ENCODE measurements around the gene GNL1.

The GNL1 gene

DNA sequence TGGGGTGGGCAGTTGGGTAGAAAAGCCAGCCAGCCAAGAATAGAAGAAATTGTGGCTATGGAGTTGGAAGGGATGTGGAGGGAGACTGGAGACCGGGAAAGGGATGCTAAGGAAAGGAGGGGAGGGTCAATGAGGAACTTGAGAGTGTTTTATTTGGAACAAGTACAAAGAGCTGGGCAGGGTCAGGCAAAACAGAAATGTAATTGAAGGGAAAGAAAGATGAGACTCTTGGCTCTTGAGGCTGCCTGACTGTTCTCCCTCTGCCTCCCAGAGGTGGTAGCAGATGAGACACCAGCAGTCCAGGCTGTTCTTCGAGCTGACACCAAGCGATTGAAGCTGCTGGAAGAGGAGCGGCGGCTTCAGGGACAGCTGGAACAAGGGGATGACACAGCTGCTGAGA is 27.6 kb upstream of the GNL1 start:
- CTCF ChIA-PET = interaction anchor here (0.7 to 2.7 kb wide), 2 partner anchors 13 to 102 kb away, joined by 4 to 17 read pairs; no protein-coding TSS in a partner anchor
- Histone ChIP-seq H3K36me3 (ENCODE audit: control insufficient read depth in 2 of 2, insufficient read depth in 1 of 2, low read length in 2 of 2) (peaks cover 90 to 98% of the 10 kb centered on the region in 2 experiments), H3K4me3 (ENCODE audit: low read depth, low read length) (no peak overlapping the region), H3K9me3 (ENCODE audit: control insufficient read depth, insufficient read depth, low read depth, low read length) (no peaks in the 10 kb centered on the region), H3K27ac (ENCODE audit: extremely low read depth, low read depth, low read length) (no peak overlapping the region), H3K4me1 (ENCODE audit: control insufficient read depth, insufficient read depth, low read length) (no peaks in the 10 kb centered on the region)
- TF ChIP-seq ZNF214 (tag by site-specific recombination; IDR thresholded peaks at IDR 0.05; ENCODE audit: borderline replicate concordance) (no peak), ZNF768 (tag by site-specific recombination; IDR thresholded peaks at IDR 0.05) (no peak), ZNF302 (tag by site-specific recombination; IDR thresholded peaks at IDR 0.05; ENCODE audit: low read depth) (no peak), BCL6B (tag by site-specific recombination; IDR thresholded peaks at IDR 0.05) (no peak), ZNF426 (tag by site-specific recombination; IDR thresholded peaks at IDR 0.05) (no peak), GLI4 (tag by site-specific recombination; IDR thresholded peaks at IDR 0.05) (no peak), ZNF155 (tag by site-specific recombination; IDR thresholded peaks at IDR 0.05) (no peak), WT1 (tag by site-specific recombination; IDR thresholded peaks at IDR 0.05) (0 out of 2 replicates have a peak, but pooled peaks have one; percentile 24), KLF1 (tag by site-specific recombination; IDR thresholded peaks at IDR 0.05) (peak; percentile 65), ZNF341 (tag by site-specific recombination; IDR thresholded peaks at IDR 0.05; ENCODE audit: low read depth) (peak; percentile 70), MZF1 (tag by site-specific recombination; IDR thresholded peaks at IDR 0.05; ENCODE audit: borderline replicate concordance) (no peak)
- TF ChIP-seq, protein P1, sequence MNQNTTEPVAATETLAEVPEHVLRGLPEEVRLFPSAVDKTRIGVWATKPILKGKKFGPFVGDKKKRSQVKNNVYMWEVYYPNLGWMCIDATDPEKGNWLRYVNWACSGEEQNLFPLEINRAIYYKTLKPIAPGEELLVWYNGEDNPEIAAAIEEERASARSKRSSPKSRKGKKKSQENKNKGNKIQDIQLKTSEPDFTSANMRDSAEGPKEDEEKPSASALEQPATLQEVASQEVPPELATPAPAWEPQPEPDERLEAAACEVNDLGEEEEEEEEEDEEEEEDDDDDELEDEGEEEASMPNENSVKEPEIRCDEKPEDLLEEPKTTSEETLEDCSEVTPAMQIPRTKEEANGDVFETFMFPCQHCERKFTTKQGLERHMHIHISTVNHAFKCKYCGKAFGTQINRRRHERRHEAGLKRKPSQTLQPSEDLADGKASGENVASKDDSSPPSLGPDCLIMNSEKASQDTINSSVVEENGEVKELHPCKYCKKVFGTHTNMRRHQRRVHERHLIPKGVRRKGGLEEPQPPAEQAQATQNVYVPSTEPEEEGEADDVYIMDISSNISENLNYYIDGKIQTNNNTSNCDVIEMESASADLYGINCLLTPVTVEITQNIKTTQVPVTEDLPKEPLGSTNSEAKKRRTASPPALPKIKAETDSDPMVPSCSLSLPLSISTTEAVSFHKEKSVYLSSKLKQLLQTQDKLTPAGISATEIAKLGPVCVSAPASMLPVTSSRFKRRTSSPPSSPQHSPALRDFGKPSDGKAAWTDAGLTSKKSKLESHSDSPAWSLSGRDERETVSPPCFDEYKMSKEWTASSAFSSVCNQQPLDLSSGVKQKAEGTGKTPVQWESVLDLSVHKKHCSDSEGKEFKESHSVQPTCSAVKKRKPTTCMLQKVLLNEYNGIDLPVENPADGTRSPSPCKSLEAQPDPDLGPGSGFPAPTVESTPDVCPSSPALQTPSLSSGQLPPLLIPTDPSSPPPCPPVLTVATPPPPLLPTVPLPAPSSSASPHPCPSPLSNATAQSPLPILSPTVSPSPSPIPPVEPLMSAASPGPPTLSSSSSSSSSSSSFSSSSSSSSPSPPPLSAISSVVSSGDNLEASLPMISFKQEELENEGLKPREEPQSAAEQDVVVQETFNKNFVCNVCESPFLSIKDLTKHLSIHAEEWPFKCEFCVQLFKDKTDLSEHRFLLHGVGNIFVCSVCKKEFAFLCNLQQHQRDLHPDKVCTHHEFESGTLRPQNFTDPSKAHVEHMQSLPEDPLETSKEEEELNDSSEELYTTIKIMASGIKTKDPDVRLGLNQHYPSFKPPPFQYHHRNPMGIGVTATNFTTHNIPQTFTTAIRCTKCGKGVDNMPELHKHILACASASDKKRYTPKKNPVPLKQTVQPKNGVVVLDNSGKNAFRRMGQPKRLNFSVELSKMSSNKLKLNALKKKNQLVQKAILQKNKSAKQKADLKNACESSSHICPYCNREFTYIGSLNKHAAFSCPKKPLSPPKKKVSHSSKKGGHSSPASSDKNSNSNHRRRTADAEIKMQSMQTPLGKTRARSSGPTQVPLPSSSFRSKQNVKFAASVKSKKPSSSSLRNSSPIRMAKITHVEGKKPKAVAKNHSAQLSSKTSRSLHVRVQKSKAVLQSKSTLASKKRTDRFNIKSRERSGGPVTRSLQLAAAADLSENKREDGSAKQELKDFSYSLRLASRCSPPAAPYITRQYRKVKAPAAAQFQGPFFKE (tag by site-specific recombination; IDR thresholded peaks at IDR 0.05; ENCODE audit: borderline replicate concordance) = no peak
- POLR2A ChIA-PET = interaction anchor here (0.7 to 1.8 kb wide), 4 partner anchors 9 to 13 kb away, joined by 3 to 10 read pairs (median 4); partner anchors contain the start of gene ABCF1

DNA sequence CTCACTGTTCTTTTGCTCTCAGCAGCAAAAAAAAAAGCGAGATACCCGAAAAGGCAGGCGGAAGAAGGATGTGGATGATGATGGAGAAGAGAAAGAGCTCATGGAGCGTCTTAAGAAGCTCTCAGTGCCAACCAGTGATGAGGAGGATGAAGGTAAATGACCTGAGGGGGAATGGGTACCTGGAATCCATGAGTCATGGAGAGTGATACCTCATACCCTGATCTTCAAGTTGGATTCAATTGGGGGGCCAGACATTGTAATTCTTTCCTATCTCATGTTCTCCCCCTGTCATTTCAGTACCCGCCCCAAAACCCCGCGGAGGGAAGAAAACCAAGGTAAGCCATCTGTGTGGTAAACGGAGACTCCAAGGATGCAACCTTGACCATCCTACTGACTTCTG is 21.8 kb upstream of the GNL1 start:
- Histone ChIP-seq H3K27ac (ENCODE audit: extremely low read depth, low read depth, low read length) (no peak overlapping the region), H3K36me3 (ENCODE audit: control insufficient read depth in 2 of 2, insufficient read depth in 1 of 2, low read length in 2 of 2) (peaks cover 79 to 86% of the 10 kb centered on the region in 2 experiments), H3K9me3 (ENCODE audit: control insufficient read depth, insufficient read depth, low read depth, low read length) (no peaks in the 10 kb centered on the region), H3K4me1 (ENCODE audit: control insufficient read depth, insufficient read depth, low read length) (peaks cover 5% of the 10 kb centered on the region; the same call in 1 of the 2 replicates), H3K4me3 (ENCODE audit: low read depth, low read length) (no peak overlapping the region)
- ChIA-PET CTCF (interaction anchor here (0.5 to 2.8 kb wide), 5 partner anchors 19 to 137 kb away, joined by 3 to 18 read pairs (median 4); no protein-coding TSS in a partner anchor), POLR2A (interaction anchor here (0.5 to 1.4 kb wide), 2 partner anchors 9 to 364 kb away, joined by 4 to 5 read pairs; no protein-coding TSS in a partner anchor)
- no peak for TF ChIP-seq ZBTB17 (tag by site-specific recombination; IDR thresholded peaks at IDR 0.05)
- no peak for TF ChIP-seq ZNF335 (tag by site-specific recombination; conservative IDR thresholded peaks at IDR 0.05)

GRCh38 chr6:30573113-30573512 is 16.8 kb upstream of the GNL1 start:
- POLR2A ChIA-PET = interaction anchor here (1.0 kb wide), 2 partner anchors 40 to 42 kb away, joined by 3 to 5 read pairs; no protein-coding TSS in a partner anchor
- Histone ChIP-seq H3K36me3 (ENCODE audit: control insufficient read depth in 2 of 2, insufficient read depth in 1 of 2, low read length in 2 of 2) (peaks cover 32 to 40% of the 10 kb centered on the region in 2 experiments), H3K9me3 (ENCODE audit: control insufficient read depth, insufficient read depth, low read depth, low read length) (no peaks in the 10 kb centered on the region), H3K4me3 (ENCODE audit: low read depth, low read length) (no peak overlapping the region), H3K4me1 (ENCODE audit: control insufficient read depth, insufficient read depth, low read length) (peaks cover 9% of the 10 kb centered on the region; the same call in 1 of the 2 replicates), H3K27ac (ENCODE audit: extremely low read depth, low read depth, low read length) (no peak overlapping the region)
- CTCF ChIA-PET = interaction anchor here (0.6 to 1.3 kb wide), 3 partner anchors 32 to 157 kb away, joined by 3 to 4 read pairs (median 3); no protein-coding TSS in a partner anchor
- TF ChIP-seq KLF7 (tag by site-specific recombination; IDR thresholded peaks at IDR 0.05; ENCODE audit: borderline replicate concordance) = no peak
- no peak for TF ChIP-seq ZNF416 (tag by site-specific recombination; IDR thresholded peaks at IDR 0.05)
- TF ChIP-seq, protein P2, sequence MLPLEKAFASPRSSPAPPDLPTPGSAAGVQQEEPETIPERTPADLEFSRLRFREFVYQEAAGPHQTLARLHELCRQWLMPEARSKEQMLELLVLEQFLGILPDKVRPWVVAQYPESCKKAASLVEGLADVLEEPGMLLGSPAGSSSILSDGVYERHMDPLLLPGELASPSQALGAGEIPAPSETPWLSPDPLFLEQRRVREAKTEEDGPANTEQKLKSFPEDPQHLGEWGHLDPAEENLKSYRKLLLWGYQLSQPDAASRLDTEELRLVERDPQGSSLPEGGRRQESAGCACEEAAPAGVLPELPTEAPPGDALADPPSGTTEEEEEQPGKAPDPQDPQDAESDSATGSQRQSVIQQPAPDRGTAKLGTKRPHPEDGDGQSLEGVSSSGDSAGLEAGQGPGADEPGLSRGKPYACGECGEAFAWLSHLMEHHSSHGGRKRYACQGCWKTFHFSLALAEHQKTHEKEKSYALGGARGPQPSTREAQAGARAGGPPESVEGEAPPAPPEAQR (tag by site-specific recombination; IDR thresholded peaks at IDR 0.05) = no peak
- no peak for TF ChIP-seq ZNF239 (tag by site-specific recombination; IDR thresholded peaks at IDR 0.05)
- TF ChIP-seq ZNF645 (tag by site-specific recombination; IDR thresholded peaks at IDR 0.05) = no peak
- no peak for TF ChIP-seq ZNF571 (tag by site-specific recombination; IDR thresholded peaks at IDR 0.05)
- TF ChIP-seq PRDM1 (tag by site-specific recombination; IDR thresholded peaks at IDR 0.05) = no peak
- TF ChIP-seq ZNF558 (tag by site-specific recombination; IDR thresholded peaks at IDR 0.05) = no peak

Measured in HEK293 (cell line).